Activated T-helper 9 cell treated with anti-CD3 and anti-CD28 coated beads, Interleukin-2, amount 50 U/mL, for 16 hours (primary cell): ENCODE measurements around the gene TCF23.
"Not testable (repeated sequence)": the region's sequence is repeated elsewhere in the genome, so short reads cannot be mapped to it uniquely, and the experiment has no call there.

Experiments
- DNase-seq: peaks from one replicate; pipeline ENCODE4 v3.0.0-alpha.2; 2020; ENCODE audit warnings: low read depth

The TCF23 gene

GRCh38 chr2:27191070-27191829 is 42.4 kb downstream of the TCF23 start:
- no peak for DNase-seq

GRCh38 chr2:27194538-27195354 is 45.9 kb downstream of the TCF23 start:
- no peak for DNase-seq

GRCh38 chr2:27195799-27196198 is 47.0 kb downstream of the TCF23 start:
- not testable (repeated sequence) for DNase-seq

GRCh38 chr2:27198068-27198467 is 49.3 kb downstream of the TCF23 start:
- not testable (repeated sequence) for DNase-seq

- DNase-seq, result no peak
These were observed 49.8 kb downstream of the TCF23 start for GRCh38 chr2:27198627-27199026.

- no peak for DNase-seq
These were observed 50.4 kb downstream of the TCF23 start for GRCh38 chr2:27199241-27199640.

- DNase-seq, result no peak
These were observed 52.9 kb downstream of the TCF23 start for GRCh38 chr2:27201675-27202074.

- DNase-seq, result no peak
These were observed 54.0 kb downstream of the TCF23 start for GRCh38 chr2:27202854-27203253.

- DNase-seq, result no peak
These were observed 54.9 kb downstream of the TCF23 start for GRCh38 chr2:27203741-27204140.

- DNase-seq, result no peak
These were observed 55.8 kb downstream of the TCF23 start for GRCh38 chr2:27204566-27204965.

GRCh38 chr2:27205206-27205605 is 56.4 kb downstream of the TCF23 start:
- no peak for DNase-seq

- no peak for DNase-seq
These were observed 57.5 kb downstream of the TCF23 start for GRCh38 chr2:27206346-27206745.
